Progenitor cell of endocrine pancreas (in vitro differentiated cells): ENCODE data around the gene TTC28. TPM values are rescaled to one million over a fixed set of nuclear protein-coding genes. Genes with fewer than 3 reads are reported as not detected.

Source experiments
- DNase-seq: peaks from one replicate; pipeline ENCODE4 v3.0.0; 2021; ENCODE audit warnings: low spot score; ENCODE audit not compliant: unreplicated experiment
- H3K27ac Mint-ChIP-seq: 2 replicates; pipeline ENCODE4 v1.8.0; 2021; ENCODE audit warnings: mild to moderate bottlenecking, moderate library complexity, mixed read lengths
- H3K27me3 Mint-ChIP-seq: 2 replicates; pipeline ENCODE4 v1.8.0; 2021; ENCODE audit warnings: mixed read lengths
- H3K36me3 Mint-ChIP-seq: 2 replicates; pipeline ENCODE4 v1.8.0; 2022; ENCODE audit warnings: mixed read lengths; ENCODE audit not compliant: insufficient read depth
- H3K4me1 Mint-ChIP-seq: 2 replicates; pipeline ENCODE4 v1.8.0; 2021; ENCODE audit warnings: low read depth, mixed read lengths
- H3K4me3 Mint-ChIP-seq: 2 replicates; pipeline ENCODE4 v1.8.0; 2021; ENCODE audit warnings: low read depth, mild to moderate bottlenecking, moderate library complexity, mixed read lengths
- H3K9me3 Mint-ChIP-seq: 2 replicates; pipeline ENCODE4 v1.8.0; 2021; ENCODE audit warnings: low read depth, mixed read lengths
- total RNA-seq: library from RNA; stranded (reverse); gene quantifications from 2 replicates; pipeline ENCODE4 v1.2.1, GENCODE V29; 2021
- TF ChIP-seq, protein P1 (sequence below): fragments of 200-600 bp; sonication (generic); IDR thresholded peaks from one replicate; pipeline ENCODE4 v1.5.0; 2021; ENCODE audit warnings: antibody characterized with exemption, mild to moderate bottlenecking; ENCODE audit not compliant: unreplicated experiment

Gene TTC28
- total RNA-seq, 1 donor from 2014 or later, result 35.2 TPM

DNA sequence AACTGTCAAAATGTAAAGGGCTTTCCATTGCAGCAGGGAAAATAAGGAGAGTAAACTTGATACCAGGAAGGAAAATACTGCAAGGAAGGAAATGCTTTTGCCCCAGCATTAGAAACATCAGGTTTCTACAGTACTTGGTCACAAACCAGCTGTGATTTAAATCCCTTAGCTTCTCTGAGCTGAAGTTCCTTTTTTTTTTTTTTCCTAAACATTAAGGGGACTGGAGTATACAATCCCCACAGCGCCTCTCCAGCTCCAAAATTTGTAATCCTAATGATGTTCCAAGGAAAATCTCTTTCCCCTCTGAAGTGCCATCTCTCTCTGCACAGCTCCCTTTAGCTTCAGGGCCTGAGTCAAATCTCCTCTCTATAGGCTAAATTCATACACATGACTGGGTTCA lies 540.1 kb downstream of the TTC28 start:
- Mint-ChIP-seq H3K4me1 (peaks cover 21% of the 10 kb centered on the region), H3K36me3 (peaks cover 1% of the 10 kb centered on the region), H3K27ac (no peak overlapping the region), H3K4me3 (no peak overlapping the region), H3K27me3 (no peaks in the 10 kb centered on the region), H3K9me3 (no peaks in the 10 kb centered on the region)
- DNase-seq, result no peak
- TF ChIP-seq, protein P1, sequence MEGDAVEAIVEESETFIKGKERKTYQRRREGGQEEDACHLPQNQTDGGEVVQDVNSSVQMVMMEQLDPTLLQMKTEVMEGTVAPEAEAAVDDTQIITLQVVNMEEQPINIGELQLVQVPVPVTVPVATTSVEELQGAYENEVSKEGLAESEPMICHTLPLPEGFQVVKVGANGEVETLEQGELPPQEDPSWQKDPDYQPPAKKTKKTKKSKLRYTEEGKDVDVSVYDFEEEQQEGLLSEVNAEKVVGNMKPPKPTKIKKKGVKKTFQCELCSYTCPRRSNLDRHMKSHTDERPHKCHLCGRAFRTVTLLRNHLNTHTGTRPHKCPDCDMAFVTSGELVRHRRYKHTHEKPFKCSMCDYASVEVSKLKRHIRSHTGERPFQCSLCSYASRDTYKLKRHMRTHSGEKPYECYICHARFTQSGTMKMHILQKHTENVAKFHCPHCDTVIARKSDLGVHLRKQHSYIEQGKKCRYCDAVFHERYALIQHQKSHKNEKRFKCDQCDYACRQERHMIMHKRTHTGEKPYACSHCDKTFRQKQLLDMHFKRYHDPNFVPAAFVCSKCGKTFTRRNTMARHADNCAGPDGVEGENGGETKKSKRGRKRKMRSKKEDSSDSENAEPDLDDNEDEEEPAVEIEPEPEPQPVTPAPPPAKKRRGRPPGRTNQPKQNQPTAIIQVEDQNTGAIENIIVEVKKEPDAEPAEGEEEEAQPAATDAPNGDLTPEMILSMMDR, result no peak

DNA sequence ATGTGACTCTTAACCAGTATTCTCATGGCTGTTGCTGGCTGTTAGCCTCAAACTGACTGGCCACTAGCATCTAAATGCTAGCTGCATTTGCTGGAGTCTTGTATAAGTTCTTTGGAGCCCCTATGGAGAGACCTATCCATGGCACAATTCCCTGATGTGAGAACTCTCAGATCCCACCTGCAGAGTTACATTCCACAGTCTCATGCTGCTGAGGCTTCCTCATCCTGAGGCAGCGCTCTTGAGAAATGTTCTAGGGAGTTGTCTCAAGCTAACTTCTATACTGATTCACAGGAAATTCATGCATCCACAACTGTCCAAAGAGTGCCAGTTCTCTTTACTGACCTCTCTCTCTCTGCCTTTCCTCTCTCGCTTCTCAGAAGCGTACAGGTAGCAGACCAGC lies 542.6 kb downstream of the TTC28 start:
- TF ChIP-seq, protein P1, result no peak
- H3K4me3 Mint-ChIP-seq, result no peak overlapping the region
- no peak overlapping the region for H3K27ac Mint-ChIP-seq
- no peak for DNase-seq
- no peaks in the 10 kb centered on the region for H3K9me3 Mint-ChIP-seq
- H3K36me3 Mint-ChIP-seq, result peaks cover 1% of the 10 kb centered on the region
- no peaks in the 10 kb centered on the region for H3K27me3 Mint-ChIP-seq
- H3K4me1 Mint-ChIP-seq, result peaks cover 21% of the 10 kb centered on the region

- Mint-ChIP-seq H3K27ac (no peak overlapping the region), H3K27me3 (no peaks in the 10 kb centered on the region), H3K9me3 (no peaks in the 10 kb centered on the region), H3K4me3 (no peak overlapping the region), H3K4me1 (no peaks in the 10 kb centered on the region), H3K36me3 (peaks cover 1% of the 10 kb centered on the region)
- DNase-seq, result no peak
- TF ChIP-seq, protein P1, result no peak
Observed at GRCh38 chr22:28132466-28132865, 547.2 kb downstream of the TTC28 start.

- no peak overlapping the region for H3K4me3 Mint-ChIP-seq
- H3K27me3 Mint-ChIP-seq, result no peaks in the 10 kb centered on the region
- H3K27ac Mint-ChIP-seq, result no peak overlapping the region
- H3K4me1 Mint-ChIP-seq, result no peaks in the 10 kb centered on the region
- TF ChIP-seq, protein P1, result no peak
- H3K36me3 Mint-ChIP-seq, result no peaks in the 10 kb centered on the region
- no peak for DNase-seq
- no peaks in the 10 kb centered on the region for H3K9me3 Mint-ChIP-seq
Observed at GRCh38 chr22:28129319-28129962, 550.2 kb downstream of the TTC28 start.

DNA sequence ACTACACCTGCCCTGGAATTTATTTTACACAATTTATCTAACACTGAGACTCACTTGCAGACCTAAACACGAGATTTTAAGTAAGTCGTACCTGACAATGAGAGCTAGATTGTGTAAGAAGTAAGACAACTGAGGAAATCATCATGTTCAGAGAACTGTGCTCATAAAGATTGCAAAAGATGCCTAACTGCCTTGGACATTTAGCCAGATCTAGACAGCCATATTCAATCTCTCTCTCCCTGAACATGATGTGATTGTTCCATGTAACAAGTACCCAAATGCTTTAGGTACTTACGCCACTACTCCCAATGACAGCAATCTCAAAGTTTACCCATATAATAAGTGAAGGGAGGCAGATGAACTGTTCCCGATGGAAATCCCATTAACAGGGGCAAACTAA lies 550.8 kb downstream of the TTC28 start:
- DNase-seq, result no peak
- H3K4me1 Mint-ChIP-seq, result no peaks in the 10 kb centered on the region
- H3K27ac Mint-ChIP-seq, result no peak overlapping the region

More for the DNA sequence above, 550.8 kb downstream of the TTC28 start:
- Mint-ChIP-seq H3K36me3 (no peaks in the 10 kb centered on the region), H3K9me3 (no peaks in the 10 kb centered on the region), H3K27me3 (no peaks in the 10 kb centered on the region), H3K4me3 (no peak overlapping the region)
- TF ChIP-seq, protein P1, result no peak
